Gastroesophageal sphincter (tissue), 4 donors: ENCODE data around the gene STK25. TPM values are rescaled to one million over a fixed set of nuclear protein-coding genes. Genes with fewer than 3 reads are reported as not detected.

ENCODE experiments used
- ATAC-seq: fragments of 150-250 bp; one replicate; pipeline ENCODE4 v1.9.1; 2016; ENCODE audit warnings: mild to moderate bottlenecking, moderate library complexity
- H3K27ac ChIP-seq, 4 donors: fragments of 200-600 bp; sonication (generic) in 3 of 4; 1 replicate in 3 of 4; 2 replicates in 1 of 4; pipeline ENCODE4 v1.5.1; 2016 to 2019
- H3K27me3 ChIP-seq: fragments of 200-600 bp; sonication (generic); one replicate; pipeline ENCODE4 v1.5.1; 2019
- H3K36me3 ChIP-seq, 2 donors: fragments of 200-600 bp; sonication (generic); one replicate each; pipeline ENCODE4 v1.5.1; 2019; ENCODE audit warnings: control low read depth in 1 of 2
- H3K4me1 ChIP-seq, 3 donors: fragments of 200-600 bp; sonication (generic); 1 replicate in 2 of 3; 2 replicates in 1 of 3; pipeline ENCODE4 v1.5.1; 2016 to 2019; ENCODE audit warnings: control low read depth in 2 of 3
- H3K4me3 ChIP-seq, 2 donors: fragments of 200-600 bp; sonication (generic); one replicate each; pipeline ENCODE4 v1.5.1; 2019; ENCODE audit warnings: mild to moderate bottlenecking in 1 of 2, moderate library complexity in 1 of 2
- H3K9me3 ChIP-seq, 3 donors: fragments of 200-600 bp; sonication (generic); one replicate each; pipeline ENCODE4 v1.5.1; 2017 to 2019; ENCODE audit warnings: control low read depth in 2 of 3
- CTCF ChIP-seq, 4 experiments: fragments of 200-600 bp in 2 of 4; fragments of 450-650 bp in 2 of 4; sonication (generic) in 1 of 4; IDR thresholded peaks; one replicate each; pipeline ENCODE4 v1.5.1; 2017 to 2019; ENCODE audit warnings: antibody characterized with exemption in 4 of 4, mild to moderate bottlenecking in 2 of 4, moderate library complexity in 2 of 4
- EP300 ChIP-seq: sonication (generic); formaldehyde crosslinking; IDR thresholded peaks from one replicate; pipeline ENCODE4 v1.6.1; 2017; ENCODE audit warnings: antibody characterized with exemption, mild to moderate bottlenecking
- POLR2A ChIP-seq, 2 donors: fragments of 450-650 bp; IDR thresholded peaks; one replicate each; pipeline ENCODE4 v1.6.1; 2017; ENCODE audit warnings: antibody characterized with exemption in 2 of 2, mild to moderate bottlenecking in 2 of 2, moderate library complexity in 1 of 2
- POLR2AphosphoS5 ChIP-seq: sonication (generic); formaldehyde crosslinking; IDR thresholded peaks from one replicate; pipeline ENCODE4 v1.6.1; 2017; ENCODE audit warnings: antibody characterized with exemption
- WGBS, 2 donors: methylation state at CpG; one replicate each; pipeline ENCODE4 v1.1.5; 2018; ENCODE audit warnings: low coverage in 1 of 2; 5-methylcytosine and 5-hydroxymethylcytosine counted together
- total RNA-seq, 4 donors: library from RNA; depleted of rRNA; stranded (reverse); fragments of >200 nt; gene quantifications; one replicate each; pipeline ENCODE4 v1.1.0, GENCODE V29; 2016

The STK25 gene
- total RNA-seq, 4 donors from 2014 or later = 125 to 234 (median 174) TPM

GRCh38 chr2:241489088-241489487 is 19.3 kb downstream of the STK25 start:
- WGBS, 2 donors = 84 to 91% methylated on average over 2 to 3 of the region's 3 CpGs
- Histone ChIP-seq H3K27ac (no peak overlapping the region), H3K27me3 (no peaks in the 10 kb centered on the region), H3K36me3 (peaks cover 0 to 68% of the 10 kb centered on the region in 2 donors), H3K4me3 (no peak overlapping the region), H3K9me3 (no peaks in the 10 kb centered on the region), H3K4me1 (no peaks in the 10 kb centered on the region)
- TF ChIP-seq POLR2AphosphoS5 (no peak), POLR2A (IDR thresholded peaks at IDR 0.05) (no peak), CTCF (IDR thresholded peaks at IDR 0.05) (no peak), EP300 (no peak)
- ATAC-seq = no peak

GRCh38 chr2:241485172-241485911 is 23.0 kb downstream of the STK25 start:
- 71 to 75% methylated on average over 1 of the region's 1 CpG for WGBS, 2 donors

GRCh38 chr2:241483305-241483704 is 25.1 kb downstream of the STK25 start:
- H3K27ac ChIP-seq = no peak overlapping the region
- no peaks in the 10 kb centered on the region for H3K9me3 ChIP-seq
- 100% methylated on average over 1 of the region's 9 CpGs; no CpG with 5 or more reads in 1 of the 2 donors for WGBS, 2 donors
- peaks cover 0 to 46% of the 10 kb centered on the region in 2 donors for H3K36me3 ChIP-seq
- no peaks in the 10 kb centered on the region for H3K4me1 ChIP-seq
- no peaks in the 10 kb centered on the region for H3K27me3 ChIP-seq
- TF ChIP-seq POLR2A (IDR thresholded peaks at IDR 0.05) (no peak), EP300 (no peak), CTCF (IDR thresholded peaks at IDR 0.05) (no peak), POLR2AphosphoS5 (no peak)
- ATAC-seq = no peak
- no peak overlapping the region for H3K4me3 ChIP-seq

More at GRCh38 chr2:241485172-241485911, 23.0 kb downstream of the STK25 start:
- H3K36me3 ChIP-seq = peaks cover 0 to 45% of the 10 kb centered on the region in 2 donors
- no peak for ATAC-seq
- no peak overlapping the region for H3K4me3 ChIP-seq
- H3K9me3 ChIP-seq = no peaks in the 10 kb centered on the region
- no peaks in the 10 kb centered on the region for H3K27me3 ChIP-seq
- H3K27ac ChIP-seq = no peak overlapping the region
- H3K4me1 ChIP-seq = no peaks in the 10 kb centered on the region
- TF ChIP-seq EP300 (no peak), POLR2A (IDR thresholded peaks at IDR 0.05) (no peak), CTCF (IDR thresholded peaks at IDR 0.05) (no peak), POLR2AphosphoS5 (no peak)

- TF ChIP-seq POLR2AphosphoS5 (no peak), EP300 (no peak), CTCF (IDR thresholded peaks at IDR 0.05) (no peak), POLR2A (IDR thresholded peaks at IDR 0.05) (no peak)
- WGBS, 2 donors = 80 to 94% methylated on average over 4 to 14 of the region's 20 CpGs
- peaks cover 0 to 52% of the 10 kb centered on the region in 2 donors for H3K36me3 ChIP-seq
- no peak overlapping the region for H3K27ac ChIP-seq
- ATAC-seq = no peak
- no peaks in the 10 kb centered on the region for H3K27me3 ChIP-seq
- no peaks in the 10 kb centered on the region for H3K9me3 ChIP-seq
- no peak overlapping the region for H3K4me3 ChIP-seq
- no peaks in the 10 kb centered on the region for H3K4me1 ChIP-seq
Measured at GRCh38 chr2:241482126-241482955, 26.0 kb downstream of the STK25 start.
